ENCODE results near the gene SYPL2.
"Not testable (repeated sequence)": the region's sequence is repeated elsewhere in the genome, so short reads cannot be mapped to it uniquely, and the experiment has no call there.

SYPL2 gene

GRCh38 chr1:109466452-109467300 is at the start of gene SYPL2:
Gene SYPL2, plus strand, starts transcription at chr1:109466546. Its CDS starts 298 bp downstream, at chr1:109466844.
- DNase-seq: peak in 1 of 2 experiments; percentile 38

GRCh38 chr1:109423498-109423897 is 42.8 kb upstream of the SYPL2 start:
- no peak for DNase-seq

GRCh38 chr1:109425391-109426280 is 40.7 kb upstream of the SYPL2 start:
- peak in 1 of 2 experiments; percentile 80 for DNase-seq

- DNase-seq: peak; percentile 92 to 95
Observed at GRCh38 chr1:109426281-109427170, 39.8 kb upstream of the SYPL2 start, which contains the start of gene PSMA5. Gene PSMA5, minus strand, starts transcription at chr1:109426448. Its CDS starts 118 bp downstream, at chr1:109426330.

- no peak for DNase-seq
Observed at GRCh38 chr1:109427171-109427467, 39.2 kb upstream of the SYPL2 start.

- DNase-seq: no peak
Observed at GRCh38 chr1:109432336-109432735, 34.0 kb upstream of the SYPL2 start.

GRCh38 chr1:109433322-109433721 is 33.0 kb upstream of the SYPL2 start:
- DNase-seq: no peak

- DNase-seq: no peak
Observed at GRCh38 chr1:109434484-109434883, 31.9 kb upstream of the SYPL2 start.

- peak in 1 of 2 experiments; percentile 24 for DNase-seq
Observed at GRCh38 chr1:109438798-109439297, 27.5 kb upstream of the SYPL2 start.

GRCh38 chr1:109441069-109441468 is 25.3 kb upstream of the SYPL2 start:
- no peak for DNase-seq

GRCh38 chr1:109443476-109443875 is 22.9 kb upstream of the SYPL2 start:
- no peak for DNase-seq

- DNase-seq: no peak
Observed at GRCh38 chr1:109444346-109444745, 22.0 kb upstream of the SYPL2 start.

GRCh38 chr1:109445949-109446695 is 20.2 kb upstream of the SYPL2 start:
- DNase-seq: not testable (repeated sequence)

- no peak for DNase-seq
Observed at GRCh38 chr1:109447524-109447923, 18.8 kb upstream of the SYPL2 start.

GRCh38 chr1:109454497-109455133 is 11.7 kb upstream of the SYPL2 start:
- no peak for DNase-seq

GRCh38 chr1:109457819-109458218 is 8.5 kb upstream of the SYPL2 start:
- no peak for DNase-seq

- no peak for DNase-seq
Observed at GRCh38 chr1:109466125-109466451, 258 bp upstream of the SYPL2 start.

- no peak for DNase-seq
Observed at GRCh38 chr1:109467301-109467777, 993 bp downstream of the SYPL2 start.

GRCh38 chr1:109468061-109468460 is 1.7 kb downstream of the SYPL2 start:
- DNase-seq: no peak

- no peak for DNase-seq
Observed at GRCh38 chr1:109468903-109469302, 2.6 kb downstream of the SYPL2 start.

GRCh38 chr1:109470245-109470644 is 3.9 kb downstream of the SYPL2 start:
- DNase-seq: no peak

Data from activated T-cell treated with anti-CD3 and anti-CD28 coated beads, Interleukin-2, amount 50 U/mL, for 48 hours (primary cell).